Superior temporal gyrus (tissue), 1 donor: ENCODE data around the gene PI4KA.
"Not testable (repeated sequence)": the region's sequence is repeated elsewhere in the genome, so short reads cannot be mapped to it uniquely, and the experiment has no call there.

Experiments
- DNase-seq: peaks from one replicate; pipeline ENCODE4 v3.0.0-alpha.2; 2016; ENCODE audit errors: extremely low spot score

The PI4KA gene

DNA sequence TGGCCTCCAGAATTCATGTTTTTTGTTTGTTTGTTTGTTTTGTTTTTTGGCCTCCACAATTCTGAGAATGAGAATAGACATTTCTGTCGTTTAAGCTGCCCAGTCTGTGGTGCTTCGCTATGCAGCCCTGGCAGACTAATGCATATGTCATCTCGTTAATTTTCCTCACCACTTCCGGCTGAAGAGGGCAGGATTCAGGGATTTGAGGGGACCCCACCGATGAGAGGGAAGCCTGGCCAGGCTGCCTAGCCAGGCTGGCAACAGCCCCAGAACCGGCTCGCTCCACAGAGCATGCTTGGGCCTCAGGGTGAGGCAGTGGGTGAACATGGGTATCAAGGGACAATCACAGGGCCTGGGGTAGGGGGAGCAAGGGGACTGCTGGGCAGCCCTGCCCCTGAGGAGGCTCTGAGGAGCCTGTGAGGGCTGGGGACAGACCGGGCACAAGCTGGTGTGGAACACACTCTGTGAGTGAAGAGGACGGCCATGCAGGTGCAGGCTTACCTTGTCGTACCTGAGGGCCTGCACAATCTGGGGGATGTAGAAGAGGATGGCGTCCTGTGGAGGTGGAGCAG, 132.5 kb downstream of the PI4KA start:
- DNase-seq, result no peak

DNA sequence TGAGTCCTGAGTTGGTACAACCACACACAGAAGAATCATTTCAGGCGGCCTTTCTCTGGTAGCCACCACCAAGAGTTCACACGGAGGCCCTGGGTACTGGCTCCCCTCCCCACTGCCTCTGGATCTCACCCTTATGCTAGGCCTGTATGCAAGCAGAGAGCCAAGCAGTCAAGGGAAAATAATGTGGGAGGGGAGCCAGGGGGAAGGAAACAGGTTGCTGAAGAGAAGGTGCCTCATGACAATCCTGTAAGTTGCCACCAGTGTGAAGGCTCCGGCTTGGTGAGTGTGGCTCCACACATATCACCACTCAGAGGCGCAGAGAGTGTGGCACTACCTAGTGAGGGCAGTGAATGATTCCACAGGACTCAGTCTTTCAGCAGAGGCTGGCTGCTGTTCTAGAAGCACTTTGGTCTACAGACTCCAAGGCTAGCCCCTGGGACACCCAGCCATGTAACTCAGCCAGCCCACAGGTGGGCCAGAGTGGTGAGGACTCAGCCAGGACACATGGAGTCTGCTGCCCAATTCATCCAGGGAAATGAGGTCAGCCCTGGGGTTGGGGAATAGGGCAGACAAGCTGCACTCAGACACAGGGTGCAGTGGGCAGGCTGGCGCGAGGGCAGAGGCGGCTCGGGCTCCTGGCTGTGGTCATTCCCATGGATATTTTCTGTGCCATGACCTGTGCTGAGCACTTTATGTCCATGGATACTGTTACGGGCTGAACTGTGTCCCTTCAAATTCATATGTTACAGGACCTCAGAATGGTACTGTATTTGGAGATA, 133.7 kb downstream of the PI4KA start:
- DNase-seq, result no peak

DNA sequence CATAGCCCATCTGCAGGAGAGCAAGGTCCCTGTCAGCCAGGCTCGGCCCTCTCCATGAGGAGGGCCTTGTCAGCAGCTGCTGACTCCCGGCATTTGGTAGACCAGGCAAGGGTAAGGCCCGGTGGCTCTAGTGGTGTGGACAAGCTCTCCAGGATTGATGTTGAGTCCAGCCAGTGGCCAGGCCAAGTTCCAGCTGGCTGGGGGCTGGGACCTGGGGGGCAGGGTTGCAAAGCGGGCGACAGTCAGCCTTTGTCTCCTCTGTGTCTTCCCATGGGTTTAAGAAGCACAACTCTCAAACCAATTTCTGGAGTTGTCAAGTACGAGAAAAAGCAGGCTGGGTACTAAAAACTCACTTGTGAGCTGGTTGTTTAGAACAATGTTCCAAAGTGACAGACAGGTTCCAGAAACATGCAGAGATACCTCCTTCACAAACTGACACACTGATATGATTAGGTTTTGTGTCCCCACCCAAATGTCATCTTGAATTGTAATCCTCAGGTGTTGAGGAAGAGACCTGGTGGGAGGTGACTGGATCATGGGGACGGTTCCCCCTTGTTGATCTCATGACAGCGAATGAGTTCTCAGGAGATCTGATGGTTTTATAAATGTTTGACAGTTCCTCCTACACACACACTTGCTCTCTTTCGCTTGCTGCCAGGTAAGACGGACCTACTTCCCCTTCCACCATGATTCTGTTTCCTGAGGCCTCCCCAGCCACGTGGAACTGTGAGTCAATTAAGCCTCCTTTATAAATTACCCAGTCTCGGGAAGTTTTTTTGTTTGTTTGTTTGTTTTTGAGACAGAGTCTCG, 137.0 kb downstream of the PI4KA start:
- DNase-seq, result no peak

DNA sequence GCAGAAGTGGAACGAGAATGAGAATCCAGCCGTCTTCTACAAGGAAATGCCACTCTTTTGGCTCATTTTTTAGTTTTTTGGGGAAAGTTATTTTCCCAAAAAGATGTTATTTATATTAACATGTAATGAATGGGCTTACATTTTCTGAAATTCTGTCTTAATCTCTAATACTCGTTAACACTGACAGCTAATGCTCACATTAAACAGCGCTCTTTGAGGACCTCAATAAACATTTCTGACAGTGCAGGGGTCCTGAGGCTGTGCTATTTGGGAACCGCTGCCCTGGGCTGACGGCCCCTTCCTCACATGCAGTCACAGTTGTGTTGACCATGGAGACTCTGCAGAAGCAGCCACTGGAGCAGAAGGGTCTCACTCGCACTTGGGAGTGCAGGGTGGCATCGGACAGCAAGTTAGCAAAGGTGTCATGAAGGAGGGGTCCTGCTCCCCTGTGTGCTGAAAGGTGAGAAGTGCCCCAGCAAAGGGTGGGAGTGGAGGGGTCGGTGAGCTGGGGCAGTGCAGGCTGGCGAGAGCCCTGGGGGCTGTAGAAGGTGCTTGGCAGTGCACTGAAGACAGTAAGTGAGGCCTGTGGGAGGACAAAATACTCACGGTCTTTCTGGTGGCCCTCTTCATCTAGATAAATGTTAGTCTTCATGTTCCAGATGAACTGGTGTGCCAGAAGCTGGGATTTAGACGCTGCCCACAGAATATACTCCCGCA, 137.8 kb downstream of the PI4KA start:
- DNase-seq, result no peak

DNA sequence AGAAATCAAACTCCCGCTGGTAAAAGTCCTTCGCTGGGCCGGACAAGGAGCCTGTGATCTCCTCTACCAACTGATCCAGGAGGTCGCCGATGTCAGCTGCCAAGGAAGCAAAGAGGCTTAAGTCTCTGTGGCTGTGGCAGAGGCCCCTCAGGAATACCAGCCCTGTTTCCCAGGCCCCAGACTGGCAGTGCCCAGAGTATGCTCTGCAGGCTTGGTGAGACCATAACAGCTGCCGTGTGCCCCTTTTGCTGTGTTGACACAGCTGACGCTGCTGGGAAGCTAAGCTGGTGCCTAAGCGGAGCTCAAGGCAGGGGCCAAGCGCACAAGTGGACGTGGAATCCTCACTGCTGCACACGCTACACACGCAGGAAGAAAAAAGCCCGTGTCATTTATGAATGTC, 139.9 kb downstream of the PI4KA start:
- not testable (repeated sequence) for DNase-seq

DNA sequence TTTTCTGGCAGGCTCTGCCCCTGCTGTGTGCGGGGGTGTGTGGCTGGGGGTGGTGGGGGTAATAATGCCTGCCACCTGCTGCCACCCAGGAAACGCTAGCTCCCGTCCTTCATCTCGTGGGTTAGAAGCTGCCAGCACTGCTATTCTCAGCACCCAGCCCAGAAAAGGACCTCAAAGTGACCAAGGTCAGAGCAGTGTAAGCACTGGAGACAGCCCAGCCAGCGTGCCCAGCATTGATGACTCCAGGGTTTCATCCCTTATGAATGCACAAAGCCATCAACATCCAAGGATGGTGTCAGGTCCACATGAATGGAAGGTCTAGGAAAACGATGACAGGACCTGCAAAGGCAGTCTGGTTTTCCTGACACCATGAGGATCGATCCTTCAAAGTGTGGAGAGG, 140.6 kb downstream of the PI4KA start:
- not testable (repeated sequence) for DNase-seq

DNA sequence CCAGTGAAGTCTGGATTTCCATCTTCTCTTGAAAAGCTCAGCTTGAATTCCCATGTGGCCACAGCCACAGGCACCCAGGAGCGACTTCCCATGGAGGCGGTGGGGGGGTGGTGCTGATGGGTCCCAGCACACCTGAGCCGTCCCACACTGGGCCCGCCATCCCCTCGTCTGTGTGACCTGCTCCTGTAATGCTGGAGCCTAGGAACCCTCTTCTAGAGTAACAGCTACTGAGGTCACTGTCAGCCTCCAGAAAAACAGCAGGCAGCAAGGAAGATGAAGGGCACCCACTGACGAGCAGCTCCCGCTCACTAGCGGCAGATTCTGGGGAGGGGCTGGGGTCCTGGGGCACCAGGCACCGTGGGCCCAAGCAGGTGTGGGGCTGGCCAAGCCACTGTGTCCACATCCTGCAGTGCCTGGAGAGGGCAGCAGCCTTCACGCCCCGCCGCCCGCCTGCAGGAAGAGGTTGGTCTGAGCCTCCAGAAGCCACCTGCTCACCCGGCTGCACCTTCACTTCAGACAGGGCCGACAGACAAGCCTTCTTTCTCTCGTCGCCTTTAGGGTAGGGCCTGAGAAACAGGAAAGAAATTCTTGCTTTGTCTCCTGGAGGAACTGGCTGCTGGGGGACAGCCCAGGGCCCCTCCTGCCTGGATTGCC, 141.3 kb downstream of the PI4KA start:
- DNase-seq, result not testable (repeated sequence)

DNA sequence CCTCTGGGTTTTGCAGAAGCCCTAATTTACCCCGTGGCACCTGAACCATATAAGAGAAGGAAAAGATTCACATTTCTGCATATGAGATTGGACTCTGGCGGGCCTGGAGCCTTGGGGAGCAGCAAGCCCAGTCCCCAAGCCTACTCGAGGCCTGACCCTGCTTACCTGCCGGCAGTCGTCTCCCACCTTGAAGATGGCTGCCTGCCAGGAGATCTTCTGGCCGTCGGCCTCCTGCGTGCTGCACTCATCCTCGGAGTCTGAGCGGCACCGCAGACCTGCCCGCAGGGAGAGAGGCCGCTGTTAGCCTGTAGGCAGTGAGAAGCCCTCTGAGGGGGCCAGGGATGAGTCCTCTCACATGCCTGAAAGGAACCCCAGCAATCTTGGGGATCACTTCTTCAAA, 145.5 kb downstream of the PI4KA start:
- not testable (repeated sequence) for DNase-seq

DNA sequence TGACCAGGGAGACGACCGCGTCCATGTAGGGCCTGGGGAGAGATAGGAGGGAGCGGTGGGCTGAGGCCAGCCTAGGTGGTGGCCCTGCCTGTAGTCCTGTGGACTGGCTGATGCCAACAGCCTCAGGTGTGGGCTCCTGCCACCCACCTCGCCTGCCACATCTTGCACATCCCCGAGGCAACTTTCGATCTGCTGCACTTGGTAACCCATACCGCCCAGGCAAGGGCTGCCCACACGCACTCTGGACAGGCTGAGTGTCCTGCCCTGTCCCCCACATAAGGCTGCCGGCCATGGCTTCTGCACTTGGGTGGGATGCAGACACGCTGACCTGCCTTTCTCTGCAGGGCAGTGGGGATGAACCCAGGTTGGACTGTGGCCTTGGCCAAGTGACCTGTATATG, 148.6 kb downstream of the PI4KA start:
- DNase-seq, result not testable (repeated sequence)

DNA sequence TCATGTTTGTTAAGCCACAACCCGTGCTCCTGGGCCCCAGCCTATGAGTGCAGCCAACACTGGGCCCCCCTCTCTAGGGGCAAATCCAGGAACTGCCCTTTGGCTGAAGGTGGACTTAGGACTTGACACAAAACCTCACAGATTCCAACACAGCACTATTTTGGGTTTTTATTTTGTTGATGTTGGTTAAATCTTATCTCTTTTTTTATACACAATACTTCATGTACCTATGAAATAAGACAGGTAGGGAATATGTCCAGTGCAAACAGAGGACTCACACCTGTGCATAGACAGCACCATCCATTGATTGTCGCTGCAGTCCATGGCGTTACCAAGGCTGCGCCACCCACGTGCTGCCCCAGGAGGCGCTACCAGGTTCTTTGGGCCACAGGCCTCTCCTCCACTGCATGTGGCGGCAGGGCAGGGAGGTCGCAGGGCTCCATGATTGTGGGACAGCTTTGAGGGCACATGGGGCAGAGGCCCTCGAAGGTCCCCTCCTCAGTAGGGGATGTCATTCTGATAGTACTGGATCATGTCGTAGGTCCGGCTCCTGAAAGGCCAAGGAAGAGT, 151.0 kb downstream of the PI4KA start:
- not testable (repeated sequence) for DNase-seq

DNA sequence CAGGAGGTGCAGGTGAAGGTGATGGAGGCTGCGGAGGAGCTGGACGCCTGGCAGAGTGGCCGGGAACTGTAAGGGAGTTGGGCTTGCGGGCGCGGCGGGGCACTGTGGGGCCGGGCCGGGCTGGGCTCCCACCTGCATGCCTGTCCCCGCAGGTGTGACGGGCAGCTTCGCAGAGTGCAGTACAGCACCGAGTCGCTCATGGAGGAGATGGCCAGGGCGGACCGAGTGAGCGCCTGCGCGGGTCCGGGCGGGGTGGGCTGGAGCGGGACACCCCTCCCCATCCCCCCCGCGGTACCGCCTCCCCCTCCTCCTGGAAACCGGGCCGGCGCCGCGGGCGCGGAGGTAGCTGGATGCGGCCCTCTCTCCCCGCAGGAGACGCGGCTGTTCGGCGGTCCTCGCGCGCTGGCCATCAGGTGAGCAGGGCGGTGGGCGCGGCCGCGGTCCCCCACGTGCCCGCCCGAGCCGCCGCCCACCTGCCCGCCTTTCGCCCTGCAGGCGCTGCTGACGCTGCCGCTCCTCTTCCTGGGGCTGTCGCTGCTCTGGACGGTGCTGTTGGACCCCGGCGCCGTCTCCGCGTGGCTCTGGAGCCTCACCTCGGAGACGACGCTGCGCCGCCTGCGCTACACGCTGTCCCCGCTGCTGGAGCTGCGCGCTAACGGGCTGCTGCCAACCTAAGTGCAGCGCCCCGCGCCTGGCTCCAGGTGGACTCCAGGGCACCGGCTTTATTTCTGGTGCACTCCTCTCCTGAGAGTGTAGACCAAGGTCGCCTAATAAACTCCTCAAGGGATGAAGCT, 154.6 kb downstream of the PI4KA start:
- not testable (repeated sequence) for DNase-seq

DNA sequence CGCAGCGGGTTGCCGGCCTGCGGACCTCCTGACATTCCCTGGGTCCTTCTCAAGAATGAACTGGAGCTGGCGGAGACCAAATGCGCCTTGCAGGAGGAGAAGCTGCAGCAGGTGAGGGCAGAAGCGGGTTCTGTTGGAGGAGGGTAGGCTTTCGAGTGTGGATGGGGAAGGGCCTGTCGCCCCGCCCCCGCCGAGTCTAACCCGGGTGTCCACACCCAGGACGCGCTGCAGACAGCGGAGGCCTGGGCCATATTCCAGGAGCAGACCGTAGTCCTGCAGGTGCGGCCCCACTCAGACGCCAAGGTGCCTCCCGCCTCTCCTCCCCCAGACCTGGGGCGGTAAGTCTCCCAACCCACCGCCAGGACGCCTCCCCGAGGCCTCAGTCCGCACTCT, 155.2 kb downstream of the PI4KA start:
- DNase-seq, result not testable (repeated sequence)

DNA sequence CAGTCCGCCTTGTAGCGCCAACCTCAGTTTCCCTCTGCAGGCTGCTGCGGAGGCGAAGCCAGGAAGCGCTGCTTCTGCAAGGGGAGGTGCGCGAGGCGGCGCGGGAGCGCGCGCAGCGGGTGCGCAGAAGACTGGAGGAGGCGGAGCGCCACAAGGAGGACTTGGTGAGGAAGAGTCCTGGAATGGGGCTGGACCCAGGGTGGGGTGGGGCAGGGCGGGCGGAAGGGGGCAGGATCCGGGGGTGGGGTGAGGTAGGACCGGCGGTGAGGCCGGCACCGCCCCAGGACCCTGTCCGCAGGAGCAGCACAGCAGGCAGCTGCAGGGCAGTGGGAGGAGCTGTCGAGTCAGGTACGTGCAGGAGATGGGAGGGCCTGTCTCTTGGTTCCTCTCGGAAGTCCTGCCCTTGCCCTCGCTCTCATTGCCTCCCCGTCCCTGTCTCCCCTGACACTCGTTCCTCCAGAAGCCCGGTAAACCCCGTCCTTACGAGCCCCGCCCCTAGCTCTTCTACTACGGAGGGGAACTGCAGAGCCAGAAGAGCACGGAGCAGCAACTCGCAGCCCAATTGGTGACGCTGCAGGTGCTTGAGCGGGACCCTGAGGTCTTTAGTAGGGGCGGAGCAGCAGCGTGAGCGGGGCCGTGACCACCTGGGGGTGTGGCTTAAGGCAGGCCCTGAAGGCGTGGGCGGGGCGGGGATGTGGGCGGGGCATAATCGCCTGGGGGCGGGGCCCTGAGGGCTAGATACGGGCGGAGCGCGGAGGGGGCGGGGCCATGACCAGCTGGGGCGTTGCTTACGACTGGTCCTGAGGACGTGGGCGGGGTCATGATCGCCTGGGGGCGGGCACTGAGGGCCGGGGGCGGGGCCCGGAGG, 155.8 kb downstream of the PI4KA start:
- DNase-seq, result peak; percentile 81

DNA sequence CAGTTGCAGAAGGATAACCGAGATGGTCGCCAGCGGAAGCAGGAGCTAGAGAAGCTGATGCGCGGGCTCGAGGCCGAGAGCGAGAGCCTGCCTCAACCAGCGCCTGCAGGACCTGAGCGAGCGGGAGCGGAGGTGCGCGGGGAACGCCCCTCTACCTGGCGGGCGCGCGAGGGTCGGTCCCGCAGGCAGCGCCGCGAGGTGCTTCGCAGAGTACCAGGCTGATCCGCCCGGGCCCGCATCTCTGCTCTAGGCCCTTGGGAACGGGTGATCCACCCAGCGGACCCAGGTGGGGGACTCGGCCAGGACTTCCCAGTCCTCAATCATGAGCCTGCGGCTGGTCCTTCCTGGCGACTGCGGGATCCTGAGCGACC, 156.5 kb downstream of the PI4KA start:
- DNase-seq, result not testable (repeated sequence)

DNA sequence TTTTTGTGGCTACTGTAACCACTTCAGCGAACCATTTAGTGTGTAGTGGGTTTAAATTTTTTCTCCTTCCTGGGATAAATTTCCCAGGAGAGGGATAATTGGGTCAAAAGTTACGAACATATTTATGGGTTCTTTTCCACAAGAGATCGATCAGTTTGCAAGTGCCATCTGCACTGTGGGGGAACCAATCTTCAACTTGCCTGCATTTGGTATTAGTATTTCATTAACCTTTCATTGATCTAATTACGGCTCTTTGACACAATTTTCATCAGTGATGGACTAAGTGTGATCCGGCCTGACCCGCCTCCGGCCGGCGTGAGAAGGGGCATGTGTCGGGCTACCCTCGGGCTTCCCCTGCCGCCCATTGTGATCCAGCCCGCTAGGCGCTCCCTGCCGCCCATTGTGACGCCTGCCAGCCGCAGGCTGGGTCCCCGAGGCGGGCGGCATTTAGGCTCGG, 156.9 kb downstream of the PI4KA start:
- DNase-seq, result peak; percentile 8

DNA sequence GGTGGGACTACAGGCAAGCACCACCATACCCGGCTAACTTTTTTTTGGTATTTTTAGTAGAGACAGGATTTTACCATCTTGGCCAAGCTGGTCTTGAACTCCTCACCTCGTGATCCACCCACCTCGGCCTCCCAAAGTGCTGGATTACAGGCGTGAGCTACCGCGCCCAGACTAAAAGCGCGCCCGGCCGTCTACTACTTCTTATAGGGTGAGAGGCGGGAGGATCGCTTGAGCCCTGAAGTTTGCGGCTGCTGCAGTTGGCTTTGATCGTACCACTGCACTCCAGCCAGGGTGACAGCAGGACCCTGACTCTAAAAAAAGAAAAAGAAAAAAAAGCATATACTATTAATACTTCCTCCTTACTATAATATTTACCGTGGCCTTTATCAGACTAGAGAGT, 158.3 kb downstream of the PI4KA start:
- not testable (repeated sequence) for DNase-seq

DNA sequence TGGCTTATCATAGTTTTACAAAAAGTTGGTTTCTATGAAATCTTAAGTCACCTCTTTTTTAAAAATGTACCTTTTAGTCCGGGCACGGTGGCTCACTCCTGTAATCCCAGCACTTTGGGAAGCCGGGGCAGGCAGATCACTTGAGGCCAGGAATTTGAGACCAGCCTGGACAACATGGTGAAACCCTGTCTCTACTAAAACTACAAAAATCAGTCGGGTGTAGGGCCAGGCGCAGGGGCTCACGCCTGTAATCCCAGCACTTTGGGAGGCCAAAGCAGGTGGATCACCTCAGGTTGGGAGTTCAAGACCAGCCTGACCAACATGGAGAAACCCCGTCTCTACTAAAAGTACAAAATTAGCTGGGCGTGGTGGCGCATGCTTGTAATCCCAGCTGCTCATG, 158.8 kb downstream of the PI4KA start:
- not testable (repeated sequence) for DNase-seq

DNA sequence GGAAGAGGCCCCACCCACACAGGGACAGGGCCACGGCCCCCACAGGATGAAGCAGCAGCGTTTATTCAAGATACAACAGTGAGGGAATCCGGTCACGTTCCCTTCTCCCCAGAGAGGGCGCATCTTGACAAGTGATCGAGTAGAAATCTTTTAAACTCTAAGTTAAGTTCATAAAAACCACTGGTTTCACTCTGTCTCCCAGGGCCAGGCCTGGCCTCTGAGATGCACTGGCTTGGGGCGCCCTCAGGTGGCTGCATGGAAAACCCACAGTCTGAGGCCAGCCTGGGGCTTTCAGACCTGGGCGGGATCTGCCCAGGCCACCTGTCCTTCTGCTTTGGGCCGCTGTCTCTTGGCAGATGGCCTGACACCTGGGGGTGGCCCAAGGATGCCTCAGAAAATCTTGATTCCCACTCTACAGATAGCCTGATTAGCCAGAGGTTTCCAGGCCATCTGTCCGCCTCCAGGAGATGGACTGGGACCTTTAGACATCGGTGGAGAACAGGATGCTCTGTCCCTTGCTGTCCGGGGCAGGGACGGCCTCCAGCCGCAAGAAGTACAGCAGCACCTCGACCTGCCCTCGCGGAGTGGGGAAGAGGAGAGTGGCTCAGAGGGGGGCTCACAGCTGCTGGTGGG, 161.0 kb downstream of the PI4KA start:
- DNase-seq, result peak; percentile 71

DNA sequence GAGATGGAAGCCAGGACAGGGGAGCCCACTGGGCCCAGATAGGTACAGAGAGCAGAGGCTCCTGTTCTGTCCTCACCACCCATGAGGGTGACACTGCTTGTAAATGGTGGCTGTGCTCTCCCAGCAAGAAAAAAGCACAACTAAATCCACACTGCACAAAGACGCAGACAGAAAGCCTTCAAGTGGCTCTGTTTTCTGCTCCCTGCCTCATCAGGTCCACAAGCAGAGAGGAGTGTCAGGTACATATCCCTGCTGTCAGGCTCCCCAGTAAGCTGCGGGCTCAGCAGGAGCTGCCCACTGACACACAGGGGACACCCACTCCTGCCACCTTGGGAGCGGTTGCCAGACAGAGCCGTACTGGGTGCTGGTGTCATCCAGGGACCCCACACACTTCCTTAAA, 162.6 kb downstream of the PI4KA start:
- DNase-seq, result not testable (repeated sequence)
